NCI-H460 (cell line): ENCODE results near the gene MTUS2. TPM values are rescaled to one million over a fixed set of nuclear protein-coding genes. Genes with fewer than 3 reads are reported as not detected.
A peak's percentile ranks its signal among the peaks of the same experiment; 100 is the strongest.
"Not testable (repeated sequence)": the region's sequence is repeated elsewhere in the genome, so short reads cannot be mapped to it uniquely, and the experiment has no call there.

Experiments used
- DNase-seq: peaks from one replicate; pipeline ENCODE4 v3.0.0-alpha.2; 2016; ENCODE audit warnings: low read depth; ENCODE audit errors: extremely low read depth
- total RNA-seq: library from RNA; depleted of rRNA; stranded (reverse); fragments of >200 nt; shearing (Covaris generic); gene quantifications from 2 replicates; pipeline ENCODE4 v1.2.3, GENCODE V29; 2014

The MTUS2 gene
- total RNA-seq, 1 experiment from 2014 or later = not detected

- no peak for DNase-seq
Measured at GRCh38 chr13:29292045-29292444, 471.9 kb downstream of the MTUS2 start.

DNA sequence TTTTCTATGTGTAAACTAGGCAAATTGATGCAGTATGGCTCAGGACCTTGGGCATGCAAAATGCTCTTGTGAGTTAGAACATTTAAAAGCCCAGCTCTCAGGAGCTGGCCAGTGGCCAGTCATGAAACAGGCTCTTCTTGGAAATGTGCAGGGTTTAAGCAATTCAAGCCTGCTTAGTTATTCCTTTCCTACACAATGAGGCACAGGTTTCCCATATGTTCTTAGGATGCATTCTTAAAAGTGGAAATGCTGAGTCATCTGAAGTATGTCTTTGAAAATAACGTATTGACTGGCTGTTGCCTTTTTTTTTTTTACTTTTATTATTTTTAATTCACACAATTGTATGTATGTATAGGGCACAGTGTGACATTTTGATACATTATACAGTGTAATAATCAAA, 474.7 kb downstream of the MTUS2 start:
- DNase-seq = no peak

DNA sequence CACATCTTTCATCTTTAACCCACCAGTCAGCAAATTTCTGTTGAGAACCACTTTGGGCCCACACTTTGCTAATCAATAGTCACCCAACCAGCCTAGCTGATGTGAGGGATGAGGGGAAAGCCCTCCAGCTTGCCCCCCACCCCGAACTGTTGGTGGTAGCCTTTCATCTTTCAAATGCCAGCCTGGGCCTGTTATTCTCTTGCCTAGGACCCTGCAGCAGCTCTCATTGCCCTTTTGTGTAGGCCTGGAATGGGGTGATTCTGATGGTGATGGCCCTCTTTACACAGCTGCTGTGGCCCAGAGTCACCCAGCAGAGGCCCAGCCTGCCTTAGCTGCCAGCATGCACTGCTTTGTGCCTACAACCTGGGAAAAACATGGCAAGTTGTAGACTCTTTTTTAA, 480.9 kb downstream of the MTUS2 start:
- DNase-seq = no peak

- DNase-seq = no peak
Measured at GRCh38 chr13:29304148-29304547, 484.0 kb downstream of the MTUS2 start.

- no peak for DNase-seq
Measured at GRCh38 chr13:29310806-29311205, 490.7 kb downstream of the MTUS2 start.

DNA sequence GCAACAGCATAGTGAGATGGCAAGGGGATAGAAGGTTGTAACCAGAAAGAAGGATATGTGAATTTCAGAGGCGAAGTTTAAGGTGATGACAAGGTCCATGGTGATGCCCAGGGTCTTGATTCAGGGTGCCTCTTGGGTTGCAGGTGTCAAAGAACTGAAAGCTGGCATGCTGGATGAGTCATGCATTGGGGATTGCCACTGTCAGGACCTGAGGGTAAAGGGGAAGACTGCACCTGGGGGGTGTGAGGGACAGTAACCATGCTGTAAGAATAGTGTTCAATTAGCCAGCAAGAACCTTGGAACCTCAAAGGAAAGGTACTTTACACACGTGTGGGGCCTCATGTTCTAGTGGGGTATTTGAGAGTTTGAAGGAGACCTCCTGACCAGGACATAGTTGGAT, 495.7 kb downstream of the MTUS2 start:
- DNase-seq = no peak

DNA sequence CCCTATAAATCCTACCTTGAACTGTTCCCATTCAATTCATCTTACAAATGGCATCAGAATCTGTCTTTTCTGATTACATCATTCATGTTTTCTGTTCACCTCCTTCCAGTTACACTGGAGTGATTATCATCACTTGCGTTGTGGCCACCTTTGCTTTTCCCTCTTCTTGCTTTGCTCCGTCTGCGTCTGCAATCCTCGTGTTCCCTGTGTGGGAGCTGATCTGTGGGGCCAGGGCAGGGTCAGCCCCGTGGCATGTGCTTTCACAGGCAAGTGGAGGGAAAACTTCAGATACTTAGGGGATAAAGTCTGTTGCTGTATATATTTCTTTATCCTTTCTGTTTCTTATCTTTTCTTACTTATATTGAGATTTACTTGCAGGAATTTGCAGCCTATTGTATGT, 497.7 kb downstream of the MTUS2 start:
- DNase-seq = no peak

DNA sequence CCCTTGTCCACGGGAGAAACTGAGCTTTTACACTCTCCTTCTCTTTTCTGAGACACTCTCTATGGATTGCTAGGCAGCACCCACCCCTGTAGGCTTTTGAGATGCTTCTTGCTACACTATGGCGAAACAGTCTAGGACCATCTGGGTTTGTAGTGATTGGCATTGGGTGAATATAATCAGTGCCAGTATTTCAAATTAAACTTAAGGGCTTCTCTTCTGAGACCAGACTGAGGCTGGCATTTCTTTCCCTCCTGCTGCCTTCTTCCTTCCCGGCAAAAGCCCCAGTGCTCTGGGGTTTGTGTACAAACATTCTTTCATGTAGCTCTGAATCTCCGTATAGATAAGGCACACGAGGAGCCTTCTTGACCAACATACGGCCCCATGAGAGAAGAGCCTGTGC, 498.6 kb downstream of the MTUS2 start:
- no peak for DNase-seq

GRCh38 chr13:29319451-29319850, 499.3 kb downstream of the MTUS2 start:
- no peak for DNase-seq

DNA sequence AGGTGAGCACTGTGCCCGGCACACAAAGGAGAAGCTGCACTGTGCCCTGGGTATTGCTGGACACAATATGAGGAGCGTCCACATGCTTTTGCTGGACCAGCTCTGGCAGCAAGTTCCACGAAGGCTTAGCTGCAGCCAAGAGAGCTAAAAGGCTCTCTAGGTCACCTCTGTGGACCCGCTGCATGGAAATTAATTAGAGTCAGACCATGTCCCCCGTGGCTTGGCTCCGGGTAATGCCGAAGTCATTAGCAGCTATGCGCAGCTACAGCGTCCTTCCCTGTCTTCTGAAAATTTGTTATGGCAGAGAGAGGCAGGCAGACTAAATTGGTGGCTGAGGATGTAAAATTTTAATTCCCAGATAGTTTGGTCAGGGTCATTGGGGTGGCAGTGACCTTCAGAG, 503.8 kb downstream of the MTUS2 start:
- DNase-seq = no peak

- no peak for DNase-seq
Measured at GRCh38 chr13:29324601-29325000, 504.5 kb downstream of the MTUS2 start.

DNA sequence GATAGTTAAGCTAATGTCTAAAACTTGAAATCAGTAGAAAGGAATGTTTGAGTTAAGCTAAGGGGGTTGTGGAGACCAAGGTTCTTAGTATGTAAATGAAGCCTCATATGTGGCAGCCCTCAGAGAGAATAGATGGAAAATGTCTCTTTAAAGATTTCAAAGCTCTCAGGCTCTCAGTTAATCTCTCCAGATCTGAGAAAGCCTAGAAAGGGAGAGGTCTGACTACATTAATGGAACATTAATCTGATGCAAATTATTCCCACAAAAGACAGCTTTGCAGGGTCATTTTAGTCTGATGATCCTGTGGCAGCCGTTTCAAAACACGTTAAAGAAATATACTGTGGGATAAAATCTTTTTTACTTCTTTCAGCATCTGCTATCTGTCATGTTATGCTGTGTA, 508.4 kb downstream of the MTUS2 start:
- no peak for DNase-seq

- DNase-seq = no peak
Measured at GRCh38 chr13:29336356-29336755, 516.2 kb downstream of the MTUS2 start.

DNA sequence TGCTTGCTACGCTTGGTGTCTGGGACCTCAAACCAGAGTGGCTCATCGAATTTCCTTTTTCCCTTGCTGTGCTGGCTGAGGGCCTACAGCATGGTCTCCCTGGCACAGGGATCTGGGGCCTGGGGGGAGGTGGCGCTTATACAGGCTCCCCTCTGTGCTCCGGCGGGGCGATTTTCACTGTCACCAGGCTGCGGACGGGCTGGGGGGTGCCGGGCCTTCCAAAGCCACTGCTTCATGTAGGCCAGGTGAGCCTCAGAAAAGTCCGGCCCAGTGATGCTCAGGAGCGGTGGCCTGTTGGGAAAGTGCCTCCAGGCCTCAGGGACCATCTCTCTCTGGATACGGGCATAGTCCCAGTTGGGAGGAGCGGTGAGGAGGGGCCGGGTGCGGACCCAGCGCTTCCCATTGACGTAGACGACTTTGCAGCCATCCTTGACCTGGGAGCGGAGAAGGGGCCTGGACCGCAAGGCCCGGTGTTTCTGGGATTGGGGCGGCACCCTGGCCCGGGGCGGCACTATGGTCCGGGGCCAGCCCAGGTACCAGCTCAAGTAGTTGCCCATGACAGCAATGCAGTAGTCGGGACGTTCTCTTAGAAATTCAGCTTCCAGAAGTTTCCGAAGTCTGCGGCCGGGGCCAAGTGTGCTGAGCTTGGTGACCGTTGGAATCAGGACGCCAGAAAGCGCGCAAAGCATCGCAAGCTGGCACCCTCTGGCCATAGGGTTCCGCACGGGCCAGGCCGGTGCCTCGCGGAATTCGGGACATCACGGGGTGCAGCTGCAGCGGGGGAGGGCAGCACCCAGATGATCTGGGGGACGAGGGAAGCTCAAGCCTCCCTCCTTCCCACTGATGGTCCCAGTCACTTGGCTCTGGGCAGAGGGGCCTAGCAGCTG, 519.5 kb downstream of the MTUS2 start:
- no peak for DNase-seq

GRCh38 chr13:29345860-29346582, 525.9 kb downstream of the MTUS2 start:
- not testable (repeated sequence) for DNase-seq

DNA sequence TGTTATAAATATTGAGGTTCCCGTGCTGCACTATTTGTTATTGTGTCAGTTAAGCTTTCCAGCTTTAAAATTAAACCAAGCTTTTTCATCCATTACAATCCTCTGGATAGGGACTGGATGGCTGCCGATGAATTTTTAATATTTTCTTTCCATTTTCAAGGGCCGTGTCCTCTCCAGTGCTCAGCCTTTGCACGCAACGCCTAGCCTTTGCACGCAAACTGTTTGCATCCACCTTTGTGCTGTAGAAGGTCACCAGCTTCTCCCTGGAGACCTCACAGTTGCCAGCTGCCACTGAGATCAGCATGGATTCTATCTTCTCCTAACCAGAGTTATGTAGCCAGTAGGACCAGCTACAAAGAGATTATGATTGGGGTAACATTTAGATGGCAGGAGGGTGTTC, 534.9 kb downstream of the MTUS2 start:
- no peak for DNase-seq

- DNase-seq = no peak
Measured at GRCh38 chr13:29359181-29359580, 539.0 kb downstream of the MTUS2 start.

- DNase-seq = no peak
Measured at GRCh38 chr13:29361716-29362115, 541.6 kb downstream of the MTUS2 start.

- peak; percentile 53 for DNase-seq
Measured at GRCh38 chr13:29362849-29363604, 542.9 kb downstream of the MTUS2 start.

- peak; percentile 40 for DNase-seq
Measured at GRCh38 chr13:29369060-29369743, 549.1 kb downstream of the MTUS2 start.

DNA sequence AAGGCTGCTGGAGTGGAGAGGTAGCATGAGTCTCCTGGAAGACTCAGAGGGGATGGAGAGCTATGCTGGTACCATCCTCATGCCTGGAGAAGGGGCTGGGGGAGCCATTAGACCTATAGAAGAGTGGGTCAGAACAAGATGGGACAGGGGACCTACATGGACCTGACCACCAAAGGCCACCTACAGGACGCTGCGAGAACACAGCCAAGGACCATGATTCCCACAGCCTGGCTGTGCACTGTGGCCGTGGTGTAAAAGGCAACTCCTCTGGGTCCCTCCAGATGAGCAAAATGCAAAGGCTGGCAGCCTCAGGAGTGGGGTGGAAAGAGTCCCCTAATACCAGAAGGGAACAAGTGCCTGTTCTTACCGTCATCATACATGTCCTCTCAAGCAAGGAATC, 559.1 kb downstream of the MTUS2 start:
- DNase-seq = no peak
